Osteocyte (in vitro differentiated cells): ENCODE results near the gene CHP1. TPM values are rescaled to one million over a fixed set of nuclear protein-coding genes. Genes with fewer than 3 reads are reported as not detected.

Source experiments
- DNase-seq: peaks from one replicate; pipeline ENCODE4 v3.0.0; 2021; ENCODE audit warnings: mixed read lengths; ENCODE audit not compliant: unreplicated experiment; ENCODE audit errors: extremely low spot score
- H3K27ac Mint-ChIP-seq: one replicate; pipeline ENCODE4 v1.8.0; 2021; ENCODE audit warnings: mild to moderate bottlenecking, mixed read lengths; ENCODE audit not compliant: unreplicated experiment
- H3K27me3 Mint-ChIP-seq: one replicate; pipeline ENCODE4 v1.8.0; 2021; ENCODE audit warnings: mixed read lengths; ENCODE audit not compliant: unreplicated experiment
- H3K36me3 Mint-ChIP-seq: one replicate; pipeline ENCODE4 v1.8.0; 2021; ENCODE audit warnings: mixed read lengths; ENCODE audit not compliant: unreplicated experiment
- H3K4me1 Mint-ChIP-seq: one replicate; pipeline ENCODE4 v1.8.0; 2021; ENCODE audit warnings: mixed read lengths; ENCODE audit not compliant: unreplicated experiment
- H3K4me3 Mint-ChIP-seq: one replicate; pipeline ENCODE4 v1.8.0; 2021; ENCODE audit warnings: mild to moderate bottlenecking, moderate library complexity, mixed read lengths; ENCODE audit not compliant: unreplicated experiment
- H3K9me3 Mint-ChIP-seq: one replicate; pipeline ENCODE4 v1.8.0; 2021; ENCODE audit warnings: mixed read lengths; ENCODE audit not compliant: unreplicated experiment
- CTCF ChIP-seq: fragments of 200-600 bp; sonication (generic); IDR thresholded peaks from 2 replicates; pipeline ENCODE4 v1.5.0; 2021; ENCODE audit warnings: antibody characterized with exemption, mild to moderate bottlenecking, moderate library complexity
- total RNA-seq: library from RNA; stranded (reverse); gene quantifications from 2 replicates; pipeline ENCODE4 v1.2.1, GENCODE V29; 2021

The CHP1 gene
- total RNA-seq, 1 donor from 2014 or later: 87.7 TPM

- Mint-ChIP-seq H3K27ac (no peak overlapping the region), H3K27me3 (peaks cover 2% of the 10 kb centered on the region), H3K4me3 (no peak overlapping the region)
Observed at GRCh38 chr15:41203395-41203794, 27.7 kb upstream of the CHP1 start.

GRCh38 chr15:41205315-41205714 is 25.8 kb upstream of the CHP1 start:
- Mint-ChIP-seq H3K27me3 (peaks cover 12% of the 10 kb centered on the region), H3K36me3 (no peaks in the 10 kb centered on the region), H3K9me3 (no peaks in the 10 kb centered on the region), H3K4me1 (no peaks in the 10 kb centered on the region), H3K27ac (no peak overlapping the region), H3K4me3 (no peak overlapping the region)
- no peak for DNase-seq
- no peak for TF ChIP-seq CTCF

More at GRCh38 chr15:41203395-41203794, 27.7 kb upstream of the CHP1 start:
- Mint-ChIP-seq H3K9me3 (no peaks in the 10 kb centered on the region), H3K36me3 (no peaks in the 10 kb centered on the region), H3K4me1 (no peaks in the 10 kb centered on the region)
- no peak for TF ChIP-seq CTCF
- no peak for DNase-seq

GRCh38 chr15:41207687-41208448 is 23.2 kb upstream of the CHP1 start:
- no peaks in the 10 kb centered on the region for H3K36me3 Mint-ChIP-seq
- no peak for DNase-seq
- no peaks in the 10 kb centered on the region for H3K9me3 Mint-ChIP-seq
- H3K27ac Mint-ChIP-seq: no peak overlapping the region
- H3K4me1 Mint-ChIP-seq: no peaks in the 10 kb centered on the region
- H3K4me3 Mint-ChIP-seq: no peak overlapping the region
- peaks cover 31% of the 10 kb centered on the region for H3K27me3 Mint-ChIP-seq
- no peak for TF ChIP-seq CTCF

GRCh38 chr15:41215708-41216107 is 15.4 kb upstream of the CHP1 start:
- Mint-ChIP-seq H3K27me3 (peaks cover 59% of the 10 kb centered on the region), H3K4me3 (no peak overlapping the region), H3K27ac (no peak overlapping the region)

More at GRCh38 chr15:41215708-41216107, 15.4 kb upstream of the CHP1 start:
- Mint-ChIP-seq H3K9me3 (no peaks in the 10 kb centered on the region), H3K4me1 (no peaks in the 10 kb centered on the region), H3K36me3 (no peaks in the 10 kb centered on the region)
- TF ChIP-seq CTCF: no peak
- DNase-seq: no peak
